22Rv1 (cell line): ENCODE results near the gene RPP38.

ENCODE experiments used
- H3K27ac ChIP-seq: fragments of 450-650 bp; 2 replicates; pipeline ENCODE4 v1.5.1; 2017
- ZFX ChIP-seq: fragments of 450-650 bp; IDR thresholded peaks from 2 replicates; pipeline ENCODE4 v1.6.1; 2017; ENCODE audit warnings: antibody characterized with exemption, borderline replicate concordance
- TF ChIP-seq, protein P1 (sequence below): fragments of 450-650 bp; IDR thresholded peaks from 2 replicates; pipeline ENCODE4 v1.5.1; 2017; ENCODE audit warnings: mild to moderate bottlenecking

The RPP38 gene

DNA sequence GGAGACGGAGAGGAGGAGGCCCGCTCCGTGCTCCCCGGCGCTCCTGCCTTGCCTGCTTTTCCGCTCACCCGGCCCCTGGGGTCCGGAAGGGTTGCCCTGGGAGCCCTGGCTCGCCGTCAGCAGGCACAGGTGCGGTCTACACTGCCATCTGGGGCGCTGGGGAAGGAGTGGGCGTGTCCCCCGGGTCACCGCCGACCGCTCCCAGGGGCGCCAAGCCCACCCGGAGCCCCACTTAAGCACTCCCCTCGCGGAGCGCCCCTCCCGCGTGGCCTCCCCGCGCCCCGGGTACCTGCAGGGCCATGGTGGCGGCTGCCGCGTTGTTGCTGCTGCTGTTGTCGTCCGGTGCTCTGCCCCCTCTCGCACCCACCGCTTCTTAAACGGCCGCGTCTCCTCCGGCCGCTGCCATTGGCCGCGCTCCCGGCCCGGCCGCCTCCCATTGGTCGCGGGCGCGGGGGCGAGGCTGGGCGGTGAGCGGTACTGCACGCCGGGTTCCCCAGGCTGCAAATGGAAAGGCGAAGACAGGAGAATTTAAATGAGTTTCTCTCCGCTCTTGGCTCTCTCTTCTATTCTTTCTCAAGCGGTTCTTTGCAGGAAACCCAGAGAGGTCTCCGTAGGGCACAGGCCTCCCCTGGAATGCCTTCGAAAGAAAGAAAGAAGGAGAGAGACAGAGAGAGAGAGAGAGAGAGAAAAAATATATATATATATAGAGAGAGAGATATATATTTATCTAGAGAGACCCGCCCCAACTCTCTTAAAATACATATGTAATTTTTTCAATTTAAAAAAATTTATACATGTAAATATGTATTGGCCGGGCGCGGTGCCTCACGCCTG lies 8.5 kb upstream of the RPP38 start, which contains the start of gene ACBD7:
Gene ACBD7, minus strand, starts transcription at position 349 of the 834 bp plus-strand sequence. Its CDS starts 48 bp downstream, at position 301.
- TF ChIP-seq, protein P1, sequence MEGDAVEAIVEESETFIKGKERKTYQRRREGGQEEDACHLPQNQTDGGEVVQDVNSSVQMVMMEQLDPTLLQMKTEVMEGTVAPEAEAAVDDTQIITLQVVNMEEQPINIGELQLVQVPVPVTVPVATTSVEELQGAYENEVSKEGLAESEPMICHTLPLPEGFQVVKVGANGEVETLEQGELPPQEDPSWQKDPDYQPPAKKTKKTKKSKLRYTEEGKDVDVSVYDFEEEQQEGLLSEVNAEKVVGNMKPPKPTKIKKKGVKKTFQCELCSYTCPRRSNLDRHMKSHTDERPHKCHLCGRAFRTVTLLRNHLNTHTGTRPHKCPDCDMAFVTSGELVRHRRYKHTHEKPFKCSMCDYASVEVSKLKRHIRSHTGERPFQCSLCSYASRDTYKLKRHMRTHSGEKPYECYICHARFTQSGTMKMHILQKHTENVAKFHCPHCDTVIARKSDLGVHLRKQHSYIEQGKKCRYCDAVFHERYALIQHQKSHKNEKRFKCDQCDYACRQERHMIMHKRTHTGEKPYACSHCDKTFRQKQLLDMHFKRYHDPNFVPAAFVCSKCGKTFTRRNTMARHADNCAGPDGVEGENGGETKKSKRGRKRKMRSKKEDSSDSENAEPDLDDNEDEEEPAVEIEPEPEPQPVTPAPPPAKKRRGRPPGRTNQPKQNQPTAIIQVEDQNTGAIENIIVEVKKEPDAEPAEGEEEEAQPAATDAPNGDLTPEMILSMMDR: peak; percentile 31
- TF ChIP-seq ZFX: no peak
- peak within 1 kb of the TSS; percentile 26; the same call in 1 of the 2 replicates for H3K27ac ChIP-seq

DNA sequence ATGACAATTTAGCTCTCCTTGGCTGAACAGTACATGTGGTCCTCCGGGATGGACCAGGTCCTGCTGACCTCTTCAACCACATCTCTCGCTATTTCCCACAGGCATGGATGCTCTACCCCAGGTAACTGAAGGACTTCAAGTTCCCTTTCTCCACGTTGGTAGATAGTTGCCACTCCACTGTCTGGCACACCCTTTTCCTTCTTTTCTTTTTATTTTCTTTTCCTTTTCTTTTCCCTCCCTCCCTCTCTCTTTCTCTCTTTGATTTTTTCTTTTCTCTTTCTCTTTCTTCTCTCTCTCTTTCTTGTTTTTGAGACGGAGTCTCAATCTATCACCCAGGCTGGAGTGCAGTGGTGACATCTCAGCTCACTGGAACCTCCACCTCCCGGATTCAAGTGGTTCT lies 5.7 kb upstream of the RPP38 start:
- no peak overlapping the region for H3K27ac ChIP-seq
- TF ChIP-seq, protein P1: no peak
- TF ChIP-seq ZFX: no peak

- H3K27ac ChIP-seq: no peak overlapping the region
- no peak for TF ChIP-seq ZFX
- TF ChIP-seq, protein P1: no peak
Measured at GRCh38 chr10:15092855-15093408, 4.2 kb upstream of the RPP38 start.

GRCh38 chr10:15096661-15097010 lies 519 bp upstream of the RPP38 start:
- H3K27ac ChIP-seq: peak overlapping the region; percentile 99
- TF ChIP-seq, protein P1: no peak
- no peak for TF ChIP-seq ZFX

GRCh38 chr10:15099886-15100285 lies 2.7 kb downstream of the RPP38 start:
- H3K27ac ChIP-seq: no peak overlapping the region
- TF ChIP-seq ZFX: no peak
- TF ChIP-seq, protein P1: no peak

GRCh38 chr10:15103513-15103912 lies 6.4 kb downstream of the RPP38 start:
- TF ChIP-seq, protein P1: no peak
- TF ChIP-seq ZFX: no peak
- H3K27ac ChIP-seq: no peak overlapping the region

DNA sequence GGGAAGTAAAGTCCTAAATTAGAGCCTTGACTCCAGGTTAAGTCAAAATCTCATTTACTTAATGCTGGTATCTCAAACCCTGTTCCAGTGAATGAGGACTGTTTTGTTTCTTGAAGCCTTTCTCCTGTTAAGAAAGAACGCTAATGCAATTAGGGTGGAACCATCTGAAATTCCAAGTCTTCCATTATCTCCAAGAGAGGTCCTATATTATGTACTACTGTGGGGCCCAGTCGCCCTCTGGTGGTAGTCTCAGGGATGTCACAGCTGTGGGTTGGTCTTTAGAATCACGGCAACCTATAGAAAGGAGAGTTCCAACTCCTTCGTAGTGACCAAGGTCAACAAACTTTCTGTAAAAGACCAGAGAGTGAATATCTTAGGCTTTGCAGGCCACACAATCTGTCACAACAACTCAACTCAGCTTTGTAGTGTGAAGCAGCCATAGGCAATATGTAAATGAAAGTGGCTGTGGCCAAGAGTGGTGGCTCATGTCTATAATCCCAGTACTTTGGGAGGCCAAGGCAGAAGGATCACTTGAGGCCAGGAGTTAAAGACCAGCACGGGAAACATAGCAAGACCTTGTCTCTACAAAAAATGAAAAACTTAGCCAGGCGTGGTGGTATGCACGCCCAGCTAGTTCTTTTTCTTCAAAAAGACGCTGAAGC lies 9.3 kb downstream of the RPP38 start:
- TF ChIP-seq, protein P1: peak; percentile 96
- no peak for TF ChIP-seq ZFX
- H3K27ac ChIP-seq: no peak overlapping the region
